ENCODE results near the gene HPSE2.

The HPSE2 gene

GRCh38 chr10:98899018-98899417, 336.6 kb downstream of the HPSE2 start:
- H3K27me3 ChIP-seq (ENCODE audit: low read length) = no peaks in the 10 kb centered on the region
- no peaks in the 10 kb centered on the region for H3K79me2 ChIP-seq (ENCODE audit: insufficient read depth, low read length)
- H3K4me3 ChIP-seq (ENCODE audit: insufficient read depth, low read length, poor library complexity, severe bottlenecking) = no peak overlapping the region

DNA sequence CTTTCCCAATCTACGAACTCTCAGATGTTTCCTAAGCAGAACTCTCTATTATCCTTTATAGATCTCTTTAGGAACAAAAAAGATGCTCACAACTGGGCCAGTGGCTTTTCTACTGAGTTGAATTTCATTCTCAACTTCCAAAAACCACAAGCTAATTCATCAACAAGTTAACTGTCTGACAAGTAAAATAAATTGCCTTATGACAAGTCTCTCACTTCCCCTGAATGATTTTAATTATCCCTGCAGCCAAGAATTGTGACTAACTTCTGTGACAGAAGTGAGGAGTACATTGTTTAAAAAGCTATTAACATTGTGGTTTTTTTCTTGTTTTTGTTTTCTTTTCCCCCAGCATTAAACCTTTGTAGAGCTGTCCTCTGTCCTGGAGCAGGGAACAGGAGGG, 343.1 kb downstream of the HPSE2 start:
- Histone ChIP-seq H3K27ac (ENCODE audit: low read depth, low read length) (no peak overlapping the region), H3K27me3 (ENCODE audit: low read length) (no peaks in the 10 kb centered on the region), H3K9me2 (replicated peaks; ENCODE audit: insufficient read depth, low read length) (no peaks in the 10 kb centered on the region), H3K9me3 (ENCODE audit: insufficient read depth, low read length) (no peaks in the 10 kb centered on the region), H3K36me3 (ENCODE audit: low read length) (no peaks in the 10 kb centered on the region), H3K4me2 (ENCODE audit: low read depth, low read length, poor library complexity, severe bottlenecking) (no peak overlapping the region), H3F3A (ENCODE audit: insufficient read depth) (no peaks in the 10 kb centered on the region), H2AFZ (ENCODE audit: low read depth, low read length, severe bottlenecking) (no peak overlapping the region), H3K9ac (ENCODE audit: low read length) (no peak overlapping the region), H4K20me1 (ENCODE audit: low read depth, low read length) (no peaks in the 10 kb centered on the region), H3K79me2 (ENCODE audit: insufficient read depth, low read length) (no peaks in the 10 kb centered on the region), H3K4me3 (ENCODE audit: insufficient read depth, low read length, poor library complexity, severe bottlenecking) (no peak overlapping the region)
- TF ChIP-seq EZH2phosphoT487 (conservative IDR thresholded peaks at IDR 0.05; ENCODE audit: low read length) = no peak
- TF ChIP-seq CTCF (IDR thresholded peaks at IDR 0.05; ENCODE audit: insufficient read depth, low read length, poor library complexity, severe bottlenecking) = no peak

More at GRCh38 chr10:98899018-98899417, 336.6 kb downstream of the HPSE2 start:
- no peak overlapping the region for H2AFZ ChIP-seq (ENCODE audit: low read depth, low read length, severe bottlenecking)
- no peak overlapping the region for H3K9ac ChIP-seq (ENCODE audit: low read length)
- H3K9me2 ChIP-seq (replicated peaks; ENCODE audit: insufficient read depth, low read length) = no peaks in the 10 kb centered on the region
- TF ChIP-seq CTCF (IDR thresholded peaks at IDR 0.05; ENCODE audit: insufficient read depth, low read length, poor library complexity, severe bottlenecking) (no peak), EZH2phosphoT487 (conservative IDR thresholded peaks at IDR 0.05; ENCODE audit: low read length) (no peak)
- no peaks in the 10 kb centered on the region for H3K9me3 ChIP-seq (ENCODE audit: insufficient read depth, low read length)
- H3K27ac ChIP-seq (ENCODE audit: low read depth, low read length) = no peak overlapping the region
- no peak overlapping the region for H3K4me2 ChIP-seq (ENCODE audit: low read depth, low read length, poor library complexity, severe bottlenecking)
- no peaks in the 10 kb centered on the region for H3K36me3 ChIP-seq (ENCODE audit: low read length)
- no peaks in the 10 kb centered on the region for H3F3A ChIP-seq (ENCODE audit: insufficient read depth)
- no peaks in the 10 kb centered on the region for H4K20me1 ChIP-seq (ENCODE audit: low read depth, low read length)

DNA sequence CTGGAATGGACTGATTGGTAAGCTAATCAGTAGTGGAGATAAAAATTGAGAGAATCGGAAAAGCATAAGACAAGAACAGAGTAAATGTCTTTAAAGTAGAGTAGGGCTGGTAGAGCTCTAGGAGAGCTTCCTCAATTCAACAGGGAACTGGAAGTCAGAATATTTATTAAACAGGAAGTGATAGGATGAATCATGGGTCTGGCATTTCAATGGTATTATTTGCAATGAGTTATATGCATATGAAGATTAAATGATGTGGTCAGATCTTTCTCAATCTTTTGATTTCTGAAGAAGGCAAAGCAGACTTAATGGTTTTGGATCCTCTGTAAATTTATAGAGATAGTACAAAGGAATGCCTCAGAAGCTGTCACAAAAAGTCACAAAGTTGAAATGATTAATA, 349.0 kb downstream of the HPSE2 start:
- no peaks in the 10 kb centered on the region for H4K20me1 ChIP-seq (ENCODE audit: low read depth, low read length)
- H3K4me3 ChIP-seq (ENCODE audit: insufficient read depth, low read length, poor library complexity, severe bottlenecking) = no peak overlapping the region
- no peaks in the 10 kb centered on the region for H3F3A ChIP-seq (ENCODE audit: insufficient read depth)
- H3K9ac ChIP-seq (ENCODE audit: low read length) = no peak overlapping the region
- H3K27me3 ChIP-seq (ENCODE audit: low read length) = no peaks in the 10 kb centered on the region
- H3K79me2 ChIP-seq (ENCODE audit: insufficient read depth, low read length) = no peaks in the 10 kb centered on the region
- TF ChIP-seq EZH2phosphoT487 (conservative IDR thresholded peaks at IDR 0.05; ENCODE audit: low read length) (no peak), CTCF (IDR thresholded peaks at IDR 0.05; ENCODE audit: insufficient read depth, low read length, poor library complexity, severe bottlenecking) (no peak)
- H3K4me2 ChIP-seq (ENCODE audit: low read depth, low read length, poor library complexity, severe bottlenecking) = no peak overlapping the region
- H3K27ac ChIP-seq (ENCODE audit: low read depth, low read length) = no peak overlapping the region
- no peaks in the 10 kb centered on the region for H3K36me3 ChIP-seq (ENCODE audit: low read length)
- no peak overlapping the region for H2AFZ ChIP-seq (ENCODE audit: low read depth, low read length, severe bottlenecking)
- no peaks in the 10 kb centered on the region for H3K9me3 ChIP-seq (ENCODE audit: insufficient read depth, low read length)
- no peaks in the 10 kb centered on the region for H3K9me2 ChIP-seq (replicated peaks; ENCODE audit: insufficient read depth, low read length)
